ENCODE measurements around the gene FOXJ1.

FOXJ1 gene

GRCh38 chr17:76140661-76141211, 309 bp downstream of the FOXJ1 start:
- no peak for DNase-seq (ENCODE audit: low spot score)

DNA sequence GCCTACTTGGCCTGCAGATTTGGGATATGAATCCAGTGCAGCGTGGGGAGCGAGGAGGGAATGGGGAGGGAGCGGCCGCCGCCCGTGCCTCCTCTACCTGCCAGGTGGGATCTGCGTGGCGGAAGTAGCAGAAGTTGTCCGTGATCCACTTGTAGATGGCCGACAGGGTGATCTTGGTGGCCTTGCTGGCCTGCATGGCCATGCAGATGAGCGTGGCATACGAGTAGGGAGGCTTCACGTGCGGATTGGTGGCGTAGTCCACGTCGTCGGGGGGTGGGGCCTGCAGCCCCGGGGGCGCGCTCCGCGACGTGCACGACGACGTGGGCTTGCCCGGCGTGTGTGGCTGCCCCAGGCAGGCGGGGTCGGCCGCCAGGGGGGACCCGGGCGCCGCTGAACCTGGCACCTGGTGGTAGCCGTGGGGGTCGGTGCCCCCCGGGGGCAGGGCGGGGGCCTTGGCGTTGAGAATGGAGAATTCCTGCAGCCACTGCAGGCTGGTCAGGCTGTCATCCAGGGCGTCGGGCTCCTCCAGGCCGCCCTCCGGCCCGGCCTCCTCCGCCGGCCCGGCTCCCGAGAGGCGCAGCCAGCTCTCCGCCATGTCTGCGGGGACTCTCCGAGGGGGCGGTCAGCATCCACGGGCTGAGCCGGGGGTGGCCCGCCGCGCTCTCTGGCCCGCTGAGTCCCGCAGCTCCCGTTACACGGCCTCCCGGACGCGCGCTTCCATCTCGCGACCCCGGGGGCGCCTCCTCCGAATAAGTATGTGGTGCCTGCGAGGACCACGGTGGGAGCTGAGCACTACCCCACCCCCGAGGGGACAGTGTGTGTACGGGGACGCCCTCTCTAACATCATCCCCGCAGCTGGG, 1.0 kb downstream of the FOXJ1 start:
- DNase-seq (ENCODE audit: low spot score) = no peak

GRCh38 chr17:76138896-76139752, 1.9 kb downstream of the FOXJ1 start:
- DNase-seq (ENCODE audit: low spot score) = no peak

DNA sequence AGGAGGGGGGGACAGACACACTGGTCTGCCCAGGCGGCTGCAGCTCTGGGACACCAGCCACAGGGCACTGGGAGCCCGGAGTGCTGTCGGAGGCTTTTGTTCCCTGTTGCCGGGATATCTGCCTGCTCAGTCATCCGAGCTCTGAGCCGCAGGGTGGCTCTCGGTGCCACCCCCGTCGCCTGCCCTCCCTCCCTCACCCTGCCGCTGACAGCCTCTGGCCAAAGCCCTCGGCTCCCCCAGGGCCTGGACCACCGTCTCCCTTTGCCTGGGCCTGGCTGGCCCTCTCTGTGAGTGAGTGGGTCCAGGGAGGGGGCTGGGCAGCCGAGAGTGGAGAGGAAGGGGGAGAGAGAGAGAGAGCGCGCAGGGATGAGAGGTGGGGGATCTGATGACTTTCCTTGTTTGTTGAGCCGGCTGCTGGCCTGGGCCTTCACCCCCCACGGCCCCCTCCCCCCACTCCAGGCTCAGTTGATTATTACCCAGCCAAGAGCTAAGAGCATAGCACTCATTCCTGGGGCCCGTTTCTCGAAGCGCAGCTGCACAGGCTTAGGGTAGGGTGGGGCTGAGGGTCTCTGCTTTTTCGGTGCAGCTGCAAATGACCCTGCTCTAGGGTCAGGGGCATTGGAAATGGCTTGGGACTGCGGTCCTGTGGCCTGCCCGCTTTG, 2.7 kb downstream of the FOXJ1 start:
- DNase-seq (ENCODE audit: low spot score) = peak; percentile 98

GRCh38 chr17:76137351-76138233, 3.5 kb downstream of the FOXJ1 start:
- DNase-seq (ENCODE audit: low spot score) = no peak

DNA sequence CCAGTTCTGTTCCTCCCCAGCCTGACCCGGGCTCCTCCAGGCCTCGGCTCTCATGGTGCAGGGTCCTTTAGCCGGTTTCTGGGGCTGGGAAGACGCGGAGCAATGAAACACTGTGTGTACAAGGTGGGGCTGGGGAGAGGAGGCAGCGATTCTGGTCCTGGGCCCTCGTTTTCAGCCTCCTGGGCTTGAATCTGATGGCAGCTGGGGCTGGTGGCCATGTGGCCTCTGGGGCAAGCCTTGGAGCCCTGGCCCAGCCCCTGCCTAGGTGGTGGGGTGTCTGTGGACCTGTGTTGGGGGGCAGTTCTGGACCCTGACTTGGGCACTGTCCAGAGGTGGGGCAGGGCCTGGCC, 4.1 kb downstream of the FOXJ1 start:
- DNase-seq (ENCODE audit: low spot score) = no peak

DNA sequence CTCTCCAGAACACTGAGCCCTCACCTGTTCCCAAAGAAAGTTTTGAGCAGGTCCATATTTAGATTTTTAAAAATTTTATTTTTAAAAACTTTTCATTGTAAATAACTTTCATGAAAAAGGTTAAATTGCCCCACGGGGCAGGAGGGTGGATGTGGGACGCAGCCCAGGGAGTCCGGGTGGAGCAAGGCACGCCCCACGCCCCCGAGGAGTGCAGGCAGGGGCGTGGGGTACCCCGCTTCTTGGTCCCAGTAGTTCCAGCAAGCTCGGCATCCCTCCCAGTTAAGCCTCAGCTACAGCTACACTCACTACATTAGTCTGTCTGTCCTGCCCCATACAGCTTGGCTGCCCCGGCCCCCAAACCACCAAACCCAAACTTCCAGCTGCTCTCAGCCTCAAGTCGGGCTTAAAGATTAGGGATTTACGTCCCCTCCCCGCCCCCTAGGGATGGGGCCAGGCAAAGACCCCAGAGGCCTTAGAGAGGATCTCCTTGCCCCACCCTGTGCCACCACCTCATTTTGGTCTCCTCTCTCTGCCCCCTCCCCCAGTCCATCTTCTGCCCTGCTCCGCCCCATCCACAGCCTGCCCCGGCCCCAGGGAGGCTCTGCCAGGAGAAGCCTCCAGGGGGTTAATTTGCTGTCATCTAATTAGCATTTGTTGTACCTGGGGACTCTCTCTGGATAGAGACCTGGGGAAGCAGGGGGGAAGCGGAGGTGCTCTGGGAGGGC, 4.6 kb downstream of the FOXJ1 start:
- no peak for DNase-seq (ENCODE audit: low spot score)

GRCh38 chr17:76135810-76136188, 5.2 kb downstream of the FOXJ1 start:
- DNase-seq (ENCODE audit: low spot score) = no peak

- no peak for DNase-seq (ENCODE audit: low spot score)
These were observed 5.9 kb downstream of the FOXJ1 start for GRCh38 chr17:76134911-76135809.

- no peak for DNase-seq (ENCODE audit: low spot score)
These were observed 8.3 kb downstream of the FOXJ1 start for GRCh38 chr17:76132574-76133338.

- DNase-seq (ENCODE audit: low spot score) = no peak
These were observed 9.1 kb downstream of the FOXJ1 start for GRCh38 chr17:76131692-76132573.

- no peak for DNase-seq (ENCODE audit: low spot score)
These were observed 9.9 kb downstream of the FOXJ1 start for GRCh38 chr17:76131051-76131691.

DNA sequence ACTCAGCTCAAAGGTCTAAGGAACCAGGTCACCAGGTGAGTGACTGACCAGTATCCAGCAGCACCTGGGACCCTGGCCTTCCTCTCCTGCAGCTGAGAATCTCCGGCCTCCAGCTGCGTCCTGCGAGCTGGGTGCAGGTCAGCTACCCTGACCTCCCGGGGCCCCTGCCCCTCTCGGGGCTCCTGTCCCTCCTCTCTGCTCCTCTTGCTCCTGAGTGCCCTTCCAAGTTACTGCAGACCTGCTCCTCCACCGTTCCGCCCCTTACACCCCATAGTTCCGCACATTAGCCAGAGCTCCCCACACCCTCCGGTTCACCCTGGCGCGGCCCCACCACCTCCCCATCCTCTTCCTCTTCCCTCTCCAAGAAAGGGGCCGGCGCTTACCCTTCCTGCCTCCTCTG, 10.6 kb downstream of the FOXJ1 start:
- DNase-seq (ENCODE audit: low spot score) = no peak

- DNase-seq (ENCODE audit: low spot score) = peak; percentile 1
These were observed 15.1 kb downstream of the FOXJ1 start for GRCh38 chr17:76125922-76126321.

DNA sequence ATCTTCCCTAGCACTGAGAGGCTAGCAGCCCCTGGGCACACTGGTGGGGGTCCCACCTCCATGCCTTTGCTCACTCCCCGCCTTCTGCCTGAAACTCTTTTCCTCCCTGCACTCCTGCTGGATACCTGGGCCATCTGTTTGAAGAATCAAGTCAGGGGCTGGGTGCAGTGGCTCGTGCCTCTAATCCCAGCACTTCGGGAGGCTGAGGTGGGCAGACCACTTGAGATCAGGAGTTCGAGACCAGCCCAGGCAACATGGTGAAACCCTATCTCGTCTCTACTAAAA, 15.7 kb downstream of the FOXJ1 start:
- DNase-seq (ENCODE audit: low spot score) = no peak

- peak; percentile 59 for DNase-seq (ENCODE audit: low spot score)
These were observed 16.3 kb downstream of the FOXJ1 start for GRCh38 chr17:76124582-76125390.

Data from HuH-7 (cell line).